NCI-H2227 (cell line): ENCODE measurements around the gene SLC25A26.

Experiments
- DNase-seq: peaks from one replicate; lab custom pipeline; 2025; ENCODE audit not compliant: unreplicated experiment; lab: John Stamatoyannopoulos, UW

Gene SLC25A26, protein sequence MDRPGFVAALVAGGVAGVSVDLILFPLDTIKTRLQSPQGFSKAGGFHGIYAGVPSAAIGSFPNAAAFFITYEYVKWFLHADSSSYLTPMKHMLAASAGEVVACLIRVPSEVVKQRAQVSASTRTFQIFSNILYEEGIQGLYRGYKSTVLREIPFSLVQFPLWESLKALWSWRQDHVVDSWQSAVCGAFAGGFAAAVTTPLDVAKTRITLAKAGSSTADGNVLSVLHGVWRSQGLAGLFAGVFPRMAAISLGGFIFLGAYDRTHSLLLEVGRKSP

DNA sequence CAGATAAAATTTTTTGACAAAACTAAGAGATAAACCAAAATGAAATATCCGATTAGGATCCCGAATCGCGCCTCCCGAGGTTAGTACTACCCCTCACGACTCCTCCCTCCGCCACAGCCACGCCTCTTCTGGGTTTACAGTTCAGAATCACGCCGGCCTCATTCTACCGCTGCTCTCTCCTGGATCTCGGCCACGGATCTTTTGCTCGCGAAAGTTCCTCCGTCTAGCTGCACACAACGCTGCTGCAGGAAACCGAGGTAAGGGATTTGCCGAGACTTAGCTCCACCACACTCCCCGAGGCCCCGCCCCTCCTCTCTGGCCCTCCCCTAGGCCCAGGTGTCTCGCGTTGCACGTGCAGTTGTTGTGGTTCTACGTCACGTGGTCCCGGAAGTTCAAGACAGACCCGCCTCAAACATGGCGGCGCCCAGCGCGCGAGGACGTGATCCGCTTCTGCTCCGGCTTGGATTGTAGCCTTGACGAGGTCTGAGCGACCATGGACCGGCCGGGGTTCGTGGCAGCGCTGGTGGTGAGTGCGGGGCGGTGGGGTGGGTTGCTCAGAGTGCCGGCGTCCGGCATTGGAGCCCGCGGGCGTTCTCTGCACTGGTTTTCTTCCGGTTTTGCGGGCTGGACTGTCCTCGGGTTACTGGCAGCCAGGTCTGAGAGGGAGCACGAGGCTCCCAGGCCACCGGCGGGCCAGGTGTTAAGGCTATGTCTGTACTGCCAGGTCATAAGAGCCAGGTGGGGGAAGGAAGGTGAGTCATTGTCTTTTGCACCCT, at the start of gene SLC25A26:
TSS of gene SLC25A26 (plus strand) at position 400 of the 776 bp plus-strand sequence. CDS start at position 494, 94 bp downstream.
- DNase-seq: peak; percentile 94

DNA sequence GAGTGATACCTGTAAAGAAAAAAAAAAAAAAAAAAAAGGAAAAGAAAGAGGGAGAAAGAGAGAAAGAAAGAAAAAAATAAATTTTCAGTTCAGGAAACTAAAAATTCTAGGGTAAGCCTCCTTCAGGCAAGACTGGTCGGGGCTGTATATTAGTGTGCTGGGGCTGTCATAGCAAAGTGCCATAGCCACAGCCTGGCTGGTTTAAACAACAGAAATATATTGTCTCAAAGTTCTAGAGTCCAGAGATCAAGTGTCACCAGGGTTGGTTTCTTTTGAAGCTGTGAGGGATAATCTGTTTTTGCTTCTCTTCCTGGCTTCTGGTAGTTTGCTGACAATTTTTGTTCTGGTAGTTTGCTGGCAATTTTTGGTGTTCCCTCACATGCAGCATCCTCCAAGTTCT, 48.4 kb upstream of the SLC25A26 start:
- no peak for DNase-seq

DNA sequence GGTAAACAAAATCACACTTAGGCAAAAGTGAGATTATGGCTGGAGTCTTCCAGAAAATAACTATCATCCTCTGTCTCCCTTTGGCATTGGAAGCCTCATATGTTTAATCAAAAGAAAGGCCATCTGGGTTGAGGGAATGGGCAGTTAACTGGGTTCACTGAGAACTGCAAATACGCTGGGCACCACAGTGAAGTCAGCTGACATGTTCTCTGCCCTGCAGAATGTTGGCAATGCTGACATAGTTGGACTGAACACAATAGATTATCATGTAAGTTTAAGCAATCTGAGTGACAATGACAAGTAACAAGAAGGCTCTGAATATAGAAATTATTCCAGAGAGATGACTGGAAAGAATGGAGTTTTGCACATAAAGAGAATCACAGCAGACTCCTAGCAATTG, 43.8 kb upstream of the SLC25A26 start:
- DNase-seq: no peak

DNA sequence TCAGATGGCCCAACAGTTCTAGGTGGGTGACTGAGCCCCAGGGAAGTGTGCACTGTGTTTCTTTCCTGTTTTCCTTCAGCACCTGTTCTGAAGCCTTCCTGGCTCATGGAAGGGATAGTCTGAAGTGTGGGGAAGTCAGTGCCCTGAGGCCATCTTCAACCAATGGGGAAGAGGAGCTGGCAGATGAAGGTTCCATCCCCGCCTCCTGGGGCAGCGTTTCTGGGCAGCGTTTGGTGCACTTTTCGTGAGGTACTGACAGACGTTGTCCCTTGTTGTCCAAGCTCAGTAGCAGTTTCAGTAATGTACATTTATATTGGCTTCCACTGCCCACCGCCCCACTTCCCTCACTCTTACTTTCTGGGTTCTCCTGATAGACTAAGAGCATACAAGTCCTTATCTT, 42.6 kb upstream of the SLC25A26 start:
- no peak for DNase-seq

DNA sequence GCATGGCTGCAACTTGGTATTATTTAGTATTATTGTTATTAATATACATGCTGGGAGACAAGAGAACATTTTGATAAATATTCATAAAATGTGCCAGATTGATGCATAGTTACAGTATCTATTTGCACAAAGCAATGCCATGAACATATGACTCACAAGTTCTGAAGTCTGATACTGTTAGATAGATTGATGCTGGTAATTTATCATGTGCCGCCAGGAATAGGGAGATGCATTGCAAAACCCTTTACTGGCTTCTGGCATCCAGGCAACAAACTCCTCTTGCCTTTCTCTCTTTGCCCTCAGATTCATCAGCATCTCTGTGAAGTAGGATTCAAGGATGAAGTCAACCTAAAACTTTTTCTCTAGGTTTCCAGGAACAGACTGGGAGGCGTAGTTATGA, 41.0 kb upstream of the SLC25A26 start:
- DNase-seq: no peak

DNA sequence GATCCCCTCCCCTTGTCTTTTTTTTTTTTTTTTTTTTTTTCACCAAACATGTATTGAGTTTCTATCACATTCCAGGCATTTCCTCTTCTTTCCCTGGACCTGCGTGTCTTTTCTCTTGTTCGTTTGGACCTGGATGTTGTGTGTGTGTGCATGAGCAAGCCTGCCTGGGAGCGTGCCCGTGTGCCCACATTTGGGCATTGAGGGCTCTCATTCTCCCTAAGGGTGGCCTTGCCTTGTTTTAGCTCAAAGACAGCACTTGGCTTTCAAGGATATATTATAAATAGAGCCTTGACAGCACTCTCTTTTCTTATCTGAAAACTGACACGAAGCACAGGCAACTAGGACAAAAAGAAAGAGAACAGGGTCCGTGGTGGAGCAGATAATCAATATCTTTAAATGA, 39.0 kb upstream of the SLC25A26 start:
- no peak for DNase-seq

DNA sequence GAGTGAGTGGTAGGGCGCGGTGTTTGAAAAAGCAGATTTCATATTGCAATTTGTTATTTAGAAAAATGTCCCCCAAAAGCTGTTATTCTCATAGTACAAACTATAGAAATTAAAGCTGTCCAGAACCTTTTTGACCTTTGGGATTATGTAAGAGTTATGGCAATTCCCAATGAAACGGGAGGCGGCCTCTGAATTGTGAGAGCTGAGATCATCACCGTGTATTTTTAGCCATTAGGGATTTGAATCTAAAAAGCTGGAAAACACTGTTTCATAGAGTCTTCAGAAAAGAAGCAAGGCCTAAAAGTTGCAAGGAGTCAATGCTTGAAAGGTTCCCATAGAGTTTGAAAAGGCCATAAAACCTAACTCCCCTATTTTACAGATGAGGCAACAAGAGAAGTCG, 38.6 kb upstream of the SLC25A26 start:
- DNase-seq: no peak

DNA sequence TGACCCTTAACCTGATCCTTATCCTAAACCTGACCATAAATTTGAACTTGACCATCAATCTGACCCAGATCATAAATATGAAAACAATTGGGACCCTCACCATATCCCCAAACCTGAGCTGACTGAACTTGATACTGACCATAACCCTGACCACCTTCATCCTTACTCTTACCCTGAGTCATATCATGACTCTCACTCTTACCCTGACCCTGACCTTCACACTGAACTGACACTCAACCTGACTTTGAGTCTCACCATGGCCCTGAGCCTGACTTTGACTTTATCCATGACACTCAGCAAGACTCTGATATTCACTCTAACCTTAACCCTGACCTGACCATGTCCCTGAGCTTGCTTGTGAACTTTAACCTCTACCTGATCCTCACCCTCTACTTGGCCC, 34.3 kb upstream of the SLC25A26 start:
- DNase-seq: no peak

DNA sequence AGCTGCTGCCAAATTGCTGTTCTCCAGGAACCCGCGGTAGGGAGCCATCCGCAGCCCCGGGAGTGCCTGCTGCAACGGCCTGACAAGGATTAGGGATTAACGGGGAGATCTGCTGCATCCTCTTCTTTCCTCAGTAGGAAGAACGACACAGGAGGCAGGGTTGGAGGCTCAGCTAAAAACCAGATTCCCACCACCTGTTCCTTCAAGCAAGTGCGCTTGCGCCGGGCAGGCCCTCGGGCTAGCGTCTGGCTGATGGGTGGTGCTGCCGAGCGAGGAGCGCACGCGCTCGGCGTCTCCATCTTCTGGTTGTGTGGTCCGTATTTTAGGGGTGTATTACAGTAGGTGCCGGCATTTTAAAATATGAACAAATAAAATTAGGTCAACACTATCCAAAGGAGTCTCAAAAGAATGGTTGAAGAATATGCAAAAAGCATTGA, 25.4 kb upstream of the SLC25A26 start:
- DNase-seq: peak; percentile 78

DNA sequence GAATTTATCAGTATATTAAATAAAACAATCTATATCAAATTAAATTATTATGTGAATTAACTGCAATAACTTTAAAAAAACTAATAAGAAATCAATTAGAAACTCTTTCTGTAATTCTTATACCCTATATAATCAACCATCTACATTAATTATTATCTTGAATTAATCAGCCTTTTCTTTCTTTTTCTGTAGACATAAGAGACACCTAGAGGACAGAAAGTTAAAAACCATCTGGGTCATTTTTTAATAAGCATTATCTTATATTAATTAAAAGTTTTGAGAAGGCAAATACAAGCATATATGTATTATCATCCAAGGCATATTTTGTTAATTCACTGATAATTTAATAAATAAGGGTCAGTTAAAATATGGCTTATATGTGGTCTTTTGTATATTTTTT, 24.2 kb upstream of the SLC25A26 start:
- DNase-seq: no peak

DNA sequence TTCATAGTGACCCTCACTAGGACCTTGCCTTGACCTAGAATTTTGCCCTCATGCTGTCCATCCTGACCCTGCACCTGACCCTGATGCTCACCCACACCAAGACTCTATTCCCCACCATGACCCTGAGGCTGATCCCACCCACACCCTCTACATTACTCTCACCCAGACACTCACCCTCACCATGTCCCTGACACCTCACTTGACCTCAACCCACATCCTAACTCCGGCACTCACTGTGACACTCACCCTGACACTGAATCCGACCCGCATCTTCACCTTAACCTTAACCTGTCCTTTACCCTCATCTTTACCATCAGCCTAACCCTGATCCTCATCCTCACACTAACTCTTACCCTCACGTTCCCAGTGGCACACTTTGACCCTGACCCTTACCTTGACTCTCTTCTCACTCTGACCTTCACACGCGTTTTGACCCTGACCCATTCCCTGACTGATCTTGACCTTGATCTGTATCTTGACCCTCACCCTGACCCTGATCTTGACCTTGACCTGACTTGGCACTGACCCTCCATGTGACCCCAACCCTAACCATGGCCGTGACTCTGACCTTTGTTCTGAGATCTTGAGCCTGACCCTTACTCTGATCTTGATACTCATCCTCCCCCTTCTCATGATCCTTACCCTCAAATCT, 22.2 kb upstream of the SLC25A26 start:
- no peak for DNase-seq

DNA sequence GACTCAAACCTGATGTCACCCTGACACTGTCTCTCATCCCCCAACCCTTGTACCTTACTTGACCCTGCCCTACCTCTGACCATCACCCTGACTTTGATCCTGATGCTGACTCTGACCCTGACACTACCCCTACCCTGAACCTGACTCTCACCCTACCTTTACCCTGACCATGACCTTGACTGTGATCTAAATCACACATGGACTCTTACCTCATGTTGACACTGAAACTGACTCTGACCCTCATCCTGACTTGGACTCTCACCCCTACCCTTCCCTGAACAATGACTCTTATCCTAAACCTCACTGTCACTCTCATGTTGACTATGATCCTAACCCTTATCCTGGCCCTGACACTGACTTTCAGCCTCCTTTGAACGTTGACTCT, 21.7 kb upstream of the SLC25A26 start:
- DNase-seq: no peak

DNA sequence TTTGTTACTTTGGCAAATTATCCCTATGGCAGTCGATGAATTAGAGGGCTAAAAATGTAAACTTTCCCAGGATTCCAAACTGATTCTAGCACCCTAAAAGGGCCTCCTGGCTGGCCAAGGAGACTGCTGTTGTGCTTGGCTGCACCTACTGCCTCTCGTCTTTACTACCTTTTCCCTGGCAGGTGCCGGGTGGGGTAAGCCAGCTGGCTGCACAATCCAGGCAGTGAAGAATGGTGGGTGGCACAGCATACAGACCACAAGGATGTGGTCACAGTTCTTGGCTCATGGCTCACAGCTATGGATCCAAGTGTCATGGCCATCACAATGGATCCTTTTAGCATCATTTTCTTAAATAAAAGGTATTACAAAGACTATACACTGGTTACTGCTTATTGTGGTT, 20.7 kb upstream of the SLC25A26 start:
- no peak for DNase-seq

DNA sequence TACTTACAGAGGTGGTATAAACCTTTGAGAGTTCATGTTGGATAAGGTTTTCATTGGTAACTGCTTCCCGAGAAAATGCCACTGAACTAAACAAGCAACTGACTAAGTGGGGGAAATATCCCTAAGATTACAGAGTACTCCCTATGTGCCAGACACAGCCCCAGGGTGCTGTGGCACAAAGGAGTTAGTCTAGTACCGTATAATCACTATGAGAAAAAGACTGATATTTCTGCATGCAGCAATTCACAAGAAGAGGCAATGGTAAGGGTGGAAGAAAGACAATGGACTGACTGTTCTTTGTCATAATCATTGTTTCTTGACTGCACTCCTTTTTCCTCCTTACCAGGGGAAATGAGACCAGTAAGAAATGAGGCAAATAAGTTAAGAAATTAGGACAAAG, 20.0 kb upstream of the SLC25A26 start:
- DNase-seq: peak; percentile 4

DNA sequence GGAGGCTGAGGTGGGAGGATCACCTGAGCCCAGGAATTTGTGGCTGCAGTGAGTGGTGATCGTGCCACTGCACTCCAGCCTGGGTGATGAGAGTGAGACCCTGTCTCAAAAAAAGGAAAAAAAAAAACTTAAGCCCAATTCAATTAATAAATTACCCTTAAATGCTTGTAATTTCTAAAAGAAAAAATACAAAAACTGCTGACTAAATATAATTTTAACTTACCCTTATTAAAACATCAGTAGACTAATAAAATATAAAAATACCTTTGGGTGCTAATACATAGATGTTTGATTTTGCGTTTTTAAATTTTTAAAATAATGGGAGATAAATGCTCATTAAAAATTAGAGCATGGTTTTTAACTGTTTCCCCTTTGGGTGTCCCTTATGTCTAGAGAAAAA, 17.5 kb upstream of the SLC25A26 start:
- DNase-seq: no peak

DNA sequence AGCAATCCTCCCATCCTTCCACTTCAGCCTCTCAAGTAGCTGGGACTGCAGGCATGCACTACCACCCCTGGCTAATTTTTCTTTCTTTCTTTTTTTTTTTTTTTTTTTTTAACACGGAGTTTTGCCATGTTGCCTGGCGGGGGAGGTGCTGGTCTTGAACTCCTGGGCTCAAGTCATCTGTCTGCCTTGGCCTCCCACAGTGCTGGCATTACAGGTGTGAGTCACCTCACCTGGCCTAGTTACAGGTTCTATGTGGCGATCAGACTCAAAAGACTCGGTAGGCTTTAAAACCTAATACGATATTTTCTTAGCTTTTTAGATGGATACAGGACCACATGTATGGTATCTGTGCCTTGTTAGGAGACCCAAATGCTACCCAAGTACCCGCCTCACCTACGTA, 14.0 kb upstream of the SLC25A26 start:
- no peak for DNase-seq

DNA sequence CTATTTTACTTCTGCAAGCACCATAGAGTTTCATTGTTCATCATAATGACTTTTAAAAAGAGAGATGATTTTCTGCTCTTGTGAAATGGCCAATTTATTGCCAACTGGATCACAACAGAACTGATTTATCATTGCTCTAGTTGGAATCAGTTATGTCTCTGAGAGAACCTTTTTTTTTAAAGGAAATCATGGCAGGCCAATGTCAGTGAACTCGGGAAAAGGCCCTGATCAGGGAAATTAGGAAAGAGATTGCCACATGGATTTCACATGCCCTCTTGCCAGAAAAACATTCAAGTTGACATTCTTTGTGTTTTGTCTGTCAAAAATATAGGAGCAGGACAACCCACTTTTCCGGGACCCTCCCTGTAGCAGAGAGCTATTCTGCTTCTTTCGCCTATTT, 12.6 kb upstream of the SLC25A26 start:
- DNase-seq: no peak

DNA sequence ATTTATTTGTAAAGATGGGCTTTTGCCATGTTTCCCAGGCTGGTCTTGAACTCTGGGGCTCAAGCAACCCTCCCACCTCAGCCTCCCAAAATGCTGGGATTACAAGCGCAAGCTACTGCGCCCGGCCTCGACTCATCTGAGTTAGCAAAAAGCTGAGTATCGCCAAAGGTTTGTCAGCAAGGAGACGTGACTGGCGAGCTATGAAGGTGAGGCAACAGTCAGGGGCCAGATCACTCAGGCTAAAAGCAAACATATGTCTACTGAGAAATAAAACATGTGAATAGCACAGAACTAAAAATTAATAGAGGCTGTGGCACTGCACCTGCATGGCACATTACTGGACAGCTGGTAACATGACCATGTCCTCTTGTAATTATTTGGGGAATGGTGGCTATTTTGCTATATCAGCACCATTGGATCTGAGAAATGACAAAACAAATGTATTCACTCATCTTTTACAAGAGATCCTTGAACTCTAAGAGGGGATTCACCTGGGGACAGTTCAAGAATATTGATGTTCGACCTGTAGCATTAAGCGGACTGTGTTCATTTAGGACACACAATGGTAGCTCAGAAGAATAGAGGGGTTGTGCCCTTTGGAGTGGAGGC, 10.0 kb upstream of the SLC25A26 start:
- DNase-seq: peak; percentile 7

DNA sequence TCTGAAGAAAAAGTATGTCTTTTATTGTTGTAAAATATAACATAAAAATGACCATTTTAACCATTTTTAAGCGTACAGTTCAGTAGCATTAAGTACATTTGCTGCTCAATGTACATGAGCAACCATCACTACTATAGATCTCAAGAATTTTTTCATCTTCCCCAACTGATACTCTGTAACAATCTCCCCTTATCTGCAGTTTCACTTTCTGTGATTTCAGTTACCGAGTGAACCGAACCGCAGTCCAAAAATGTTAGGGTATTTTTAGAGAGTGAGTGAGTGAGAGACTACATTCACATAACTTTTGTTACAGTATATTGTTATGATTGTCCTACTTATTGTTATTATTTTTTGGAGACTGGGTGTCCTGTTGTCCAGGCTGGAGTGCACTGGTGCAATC, 9.0 kb upstream of the SLC25A26 start:
- no peak for DNase-seq

DNA sequence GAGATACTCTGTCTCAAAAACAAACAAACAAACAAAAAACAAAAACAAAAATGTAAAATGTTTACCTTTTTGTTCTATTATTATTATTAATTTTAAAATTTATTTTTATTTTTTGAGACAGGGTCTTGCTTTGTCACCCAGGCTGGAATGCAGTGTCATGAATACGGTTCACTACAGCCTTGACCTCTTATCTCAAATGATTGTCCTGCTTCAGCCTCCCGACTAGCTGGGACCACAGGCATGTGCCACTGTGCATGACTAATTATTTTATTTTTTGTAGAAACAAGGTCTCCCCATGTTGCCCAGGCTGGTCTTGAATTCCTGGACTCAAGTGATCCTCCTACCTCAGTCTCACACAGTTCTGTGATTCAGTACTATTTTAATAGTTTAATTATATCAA, 5.7 kb upstream of the SLC25A26 start:
- DNase-seq: no peak

DNA sequence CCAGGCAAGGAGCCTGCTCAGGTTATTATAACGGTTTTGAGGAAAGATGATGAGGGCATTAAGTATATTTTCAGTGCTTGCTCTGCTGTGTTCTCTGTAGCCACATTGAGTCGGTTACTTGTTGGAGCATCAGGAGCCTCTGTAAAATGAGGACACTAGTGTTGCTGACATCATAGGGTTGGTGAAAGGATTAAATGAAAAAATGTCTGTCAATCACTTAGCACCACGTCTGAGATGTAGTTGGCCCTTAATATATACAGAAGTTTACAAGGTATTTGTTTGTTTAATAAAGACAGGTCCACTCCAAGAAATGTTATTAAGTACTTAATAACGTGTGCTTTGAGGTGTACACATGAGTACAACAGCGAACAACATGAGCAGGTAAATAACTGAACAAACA, 735 bp upstream of the SLC25A26 start:
- no peak for DNase-seq

DNA sequence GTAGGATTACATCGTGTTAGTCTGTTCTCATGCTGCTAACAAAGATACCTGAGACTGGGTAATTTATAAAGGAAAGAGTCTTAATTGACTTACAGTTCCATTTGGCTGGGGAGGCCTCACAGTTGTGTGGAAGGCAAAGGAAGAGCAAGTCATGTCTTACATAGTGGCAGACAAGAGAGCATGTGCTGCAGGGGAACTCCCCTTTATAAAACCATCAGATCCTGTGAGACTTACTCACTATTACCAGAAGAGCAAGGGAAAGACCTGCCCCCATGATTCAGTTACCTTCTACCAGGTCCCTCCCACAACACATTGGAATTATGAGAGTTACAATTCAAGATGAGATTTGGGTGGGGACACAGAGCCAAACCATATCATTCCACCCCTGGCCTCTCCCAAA, 3.4 kb downstream of the SLC25A26 start:
- no peak for DNase-seq
